HG02943 (cell line): ENCODE data around the gene SARNP.
"Not testable (repeated sequence)": the region's sequence is repeated elsewhere in the genome, so short reads cannot be mapped to it uniquely, and the experiment has no call there.

Source experiments
- ATAC-seq: cut with Tn5 transposase; IDR thresholded peaks from one replicate; pipeline ENCODE4 v1.9.1; 2021; ENCODE audit warnings: mild to moderate bottlenecking, low read depth, moderate library complexity; ENCODE audit not compliant: unreplicated experiment

The SARNP gene

DNA sequence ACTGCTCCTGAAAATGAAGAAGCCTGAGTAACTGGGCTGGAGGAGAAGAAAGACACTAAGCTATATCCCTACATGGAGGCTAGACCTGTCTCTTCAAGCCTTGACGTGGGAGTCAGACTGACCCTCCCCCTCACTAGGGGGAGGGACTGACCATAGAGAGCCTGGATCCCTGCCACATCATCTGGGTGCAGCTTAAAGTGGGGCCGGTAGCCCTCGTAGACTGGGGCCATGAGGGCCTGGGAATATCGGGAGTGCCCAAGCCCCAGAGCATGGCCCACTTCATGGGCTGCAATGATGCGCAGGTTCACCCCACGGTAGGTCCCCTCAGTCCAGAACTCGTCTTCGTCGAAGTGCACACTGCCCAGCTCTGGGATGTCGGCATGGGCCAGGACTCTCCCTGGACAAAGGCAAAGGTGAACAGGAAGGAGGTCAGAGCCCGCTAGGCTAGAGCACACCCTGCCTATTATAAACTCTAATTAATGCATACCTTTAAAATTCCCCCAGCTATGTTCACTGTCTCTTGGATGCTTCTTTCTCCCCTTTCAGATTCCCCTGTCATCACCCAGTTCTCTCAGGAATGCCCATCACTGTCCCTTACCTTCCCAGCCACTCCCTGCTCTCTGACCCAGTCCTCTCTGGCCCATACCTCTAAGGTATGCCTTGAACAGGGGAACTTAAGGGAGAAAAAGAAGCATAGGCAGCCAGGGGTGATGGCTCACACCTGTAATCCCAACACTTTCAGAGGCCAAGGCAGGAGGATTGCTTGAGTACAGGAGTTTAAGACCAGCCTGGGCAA is 22.0 kb upstream of the SARNP start:
- ATAC-seq, result no peak

DNA sequence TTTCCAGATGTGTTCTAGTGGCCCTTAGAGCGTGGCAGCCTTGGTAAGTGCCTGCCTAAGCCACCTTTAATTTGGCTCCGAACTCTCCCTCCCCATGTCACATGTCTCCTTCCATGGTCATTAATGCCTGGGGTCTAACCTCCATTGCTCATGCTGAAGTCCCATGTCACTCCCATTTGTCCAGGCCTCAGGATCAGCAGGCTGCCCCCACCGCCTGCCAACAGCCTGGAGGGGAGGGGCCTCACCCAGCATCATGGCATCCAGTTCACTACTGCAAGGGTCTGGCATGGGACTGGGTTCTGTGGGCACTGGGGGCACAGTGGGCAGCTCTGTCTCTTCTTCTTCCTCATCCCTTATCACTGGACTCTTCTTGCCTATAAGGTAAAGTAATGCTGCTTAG is 20.8 kb upstream of the SARNP start:
- ATAC-seq, result no peak

DNA sequence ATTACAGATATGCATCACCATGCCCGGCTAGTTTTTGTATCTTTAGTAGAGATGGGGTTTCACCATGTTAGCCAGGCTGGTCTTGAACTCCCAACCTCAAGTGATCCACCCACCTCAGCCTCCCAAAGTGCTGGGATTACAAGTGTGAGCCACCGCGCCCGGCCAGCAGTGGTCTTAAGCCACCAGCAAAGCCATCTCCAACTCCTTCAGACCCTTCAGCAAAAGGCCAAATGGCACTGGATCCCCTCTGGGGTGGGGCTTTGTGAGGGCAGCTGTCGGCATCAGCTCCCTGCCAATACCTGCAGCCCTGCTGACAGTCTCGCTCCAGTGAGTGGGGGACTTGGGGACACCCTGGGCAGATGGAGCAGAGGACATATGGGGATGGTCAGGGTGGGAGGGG is 16.9 kb upstream of the SARNP start:
- not testable (repeated sequence) for ATAC-seq

DNA sequence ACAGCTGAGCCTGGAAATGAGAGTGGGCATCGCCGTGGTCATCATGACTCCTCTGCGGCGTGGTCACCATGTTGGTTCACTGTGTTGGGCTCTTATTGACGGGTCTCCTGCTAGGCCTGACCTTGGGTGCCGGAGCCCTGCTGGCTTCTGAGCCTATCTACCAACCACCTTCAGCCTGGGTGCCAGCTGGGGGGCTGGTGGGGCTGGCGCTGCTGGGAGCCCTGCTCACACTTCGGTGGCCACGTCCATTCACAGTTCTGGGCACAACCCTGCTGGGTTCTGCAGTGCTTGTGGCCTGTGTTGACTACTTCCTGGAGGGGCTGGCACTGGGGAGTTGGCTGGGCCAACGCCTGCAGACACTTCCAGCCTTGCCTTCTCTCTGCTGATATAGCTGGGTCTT is 15.5 kb upstream of the SARNP start:
- ATAC-seq, result no peak

DNA sequence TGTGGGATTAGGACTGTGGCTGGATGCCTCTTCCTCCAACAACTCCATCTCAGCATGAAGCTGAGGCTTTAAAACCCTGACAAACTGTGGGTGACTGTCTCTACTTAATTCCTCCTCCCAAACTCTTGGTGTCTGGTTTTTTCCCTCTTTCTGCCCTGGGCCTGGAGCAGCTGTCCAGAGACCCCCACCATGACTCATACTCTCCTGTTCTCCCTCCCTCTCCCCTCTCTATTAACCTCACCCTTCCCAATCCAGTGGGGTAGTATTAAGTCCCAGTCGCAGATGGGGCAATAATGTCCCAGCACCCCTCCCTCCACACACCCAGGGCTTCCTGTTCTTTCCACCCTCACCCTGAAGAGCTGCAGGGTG is 13.9 kb upstream of the SARNP start:
- no peak for ATAC-seq

DNA sequence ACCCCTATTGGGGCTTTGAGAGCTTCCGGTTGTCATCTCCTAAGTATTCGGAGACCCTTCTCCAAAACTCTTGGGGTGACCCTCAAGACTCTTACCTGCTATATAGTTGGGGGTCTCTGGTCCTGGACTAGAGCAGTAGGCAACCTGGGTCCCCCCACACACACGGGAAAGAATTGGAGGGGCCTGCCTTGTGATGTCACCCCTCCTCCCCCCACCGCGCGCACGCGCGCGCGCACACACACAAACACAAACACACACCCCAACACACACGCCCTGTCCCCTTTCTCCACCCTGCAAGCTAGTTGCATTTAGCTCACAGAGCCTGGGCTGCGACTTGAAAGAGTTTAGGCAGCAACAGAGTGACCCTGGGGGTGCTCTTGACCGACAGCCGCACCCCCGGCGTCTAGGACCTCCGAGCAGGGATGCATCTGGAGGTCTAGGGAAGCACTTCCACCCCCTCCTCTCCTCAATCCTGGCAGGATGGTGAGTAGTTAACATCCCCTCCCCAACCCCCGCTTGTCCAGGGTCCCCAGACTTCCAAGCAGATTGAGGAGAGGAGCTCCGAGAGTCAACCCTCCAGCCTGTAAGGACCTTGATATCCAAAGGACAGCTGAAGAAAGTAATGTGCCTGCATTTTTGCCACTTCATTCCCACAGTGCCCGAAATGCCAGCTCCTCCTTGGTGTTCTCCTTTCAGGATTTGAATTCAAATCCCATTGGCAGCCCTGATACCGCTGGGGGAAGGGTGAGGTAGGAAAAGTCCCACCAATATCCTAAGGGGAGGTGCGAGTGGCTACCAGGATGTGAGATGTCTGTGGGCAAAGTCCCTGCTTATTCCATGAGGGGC is 13.3 kb upstream of the SARNP start:
- ATAC-seq, result no peak

DNA sequence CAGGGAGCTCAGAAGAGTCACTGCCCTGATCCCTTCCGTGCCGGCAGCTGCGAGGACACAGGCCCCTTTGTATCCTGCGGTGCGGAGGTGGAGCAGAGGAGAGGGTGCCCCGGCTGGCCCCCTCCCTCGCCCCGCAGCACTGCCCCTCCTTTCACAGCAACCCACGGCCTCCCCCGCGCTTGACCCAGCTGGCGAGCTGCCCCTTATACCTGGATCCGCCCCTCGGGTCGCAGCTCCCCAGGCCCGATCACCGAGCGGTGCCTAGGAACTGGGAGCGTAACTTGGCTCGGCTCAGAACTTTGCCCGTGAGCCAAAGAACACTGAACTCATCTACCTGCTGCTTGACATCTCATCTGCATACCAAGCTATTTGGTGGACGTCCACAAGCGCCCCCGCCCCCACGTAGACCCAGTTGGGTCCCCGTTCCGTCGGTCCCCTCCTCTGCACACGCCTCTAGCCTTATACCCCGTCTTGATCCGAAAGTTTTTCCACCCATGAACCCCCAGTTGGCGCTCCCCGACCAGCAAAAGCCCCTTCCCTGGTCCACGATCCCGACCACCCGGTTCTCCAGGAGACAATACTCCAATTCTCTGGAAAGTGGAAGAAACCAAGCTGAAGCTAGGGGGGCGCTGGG is 12.6 kb upstream of the SARNP start:
- peak; percentile 31 for ATAC-seq

DNA sequence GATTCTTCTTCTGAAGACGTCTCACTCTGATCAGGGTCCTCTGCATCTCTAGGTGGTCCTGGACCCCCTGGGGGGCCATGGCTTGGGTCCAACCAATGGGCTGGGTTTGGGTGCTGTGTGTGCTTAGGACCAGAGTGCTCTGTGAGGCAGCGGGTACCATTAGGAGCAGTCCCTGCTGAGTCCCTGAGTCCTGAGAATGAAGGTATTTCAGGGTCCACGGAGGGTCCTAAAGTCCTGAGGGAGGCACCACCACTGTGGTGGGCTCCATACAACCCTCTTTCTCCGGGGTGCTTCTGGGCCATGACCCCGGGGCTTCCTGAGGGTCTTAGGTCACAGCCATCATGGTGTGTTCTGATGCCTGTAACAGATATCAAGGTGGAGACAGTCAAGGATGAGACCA is 10.8 kb upstream of the SARNP start:
- ATAC-seq, result no peak

DNA sequence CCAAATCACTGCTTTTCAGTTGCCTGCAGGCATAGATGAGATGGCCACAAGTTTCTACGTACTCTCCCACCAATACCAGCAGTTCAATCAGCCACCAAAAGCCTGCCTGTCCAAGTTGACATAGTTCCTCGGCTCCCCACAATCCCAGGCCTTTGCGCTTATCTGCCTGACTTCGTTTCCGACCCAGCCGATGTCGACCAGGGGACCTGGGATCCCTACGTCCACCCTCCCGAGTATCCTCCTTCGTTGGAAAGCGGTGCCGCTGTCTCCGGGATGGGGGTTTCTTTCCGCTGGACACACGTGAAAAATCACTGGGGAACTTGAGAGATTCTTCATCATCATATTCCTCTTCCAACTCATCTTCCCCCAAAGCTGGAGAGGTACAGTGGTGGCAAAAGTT is 10.3 kb upstream of the SARNP start:
- no peak for ATAC-seq

DNA sequence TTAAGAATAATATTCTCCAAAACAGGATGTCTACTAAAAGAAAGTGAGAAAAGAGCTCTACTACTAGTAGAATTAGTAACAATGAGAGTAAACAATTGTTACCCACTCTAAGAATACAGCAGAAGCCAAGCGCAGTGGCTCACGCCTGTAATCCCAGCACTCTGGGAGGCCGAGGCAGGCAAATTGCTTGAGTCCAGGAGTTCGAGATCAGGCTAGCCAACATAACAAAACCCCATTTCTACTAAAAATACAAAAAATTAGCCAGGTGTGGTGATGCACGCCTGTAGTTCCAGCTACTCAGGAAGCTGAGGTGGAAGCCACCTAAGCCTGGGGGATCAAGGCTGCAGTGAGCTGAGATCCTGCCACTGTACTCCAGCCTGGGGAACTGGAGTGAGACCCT is 7.2 kb upstream of the SARNP start:
- ATAC-seq, result no peak

DNA sequence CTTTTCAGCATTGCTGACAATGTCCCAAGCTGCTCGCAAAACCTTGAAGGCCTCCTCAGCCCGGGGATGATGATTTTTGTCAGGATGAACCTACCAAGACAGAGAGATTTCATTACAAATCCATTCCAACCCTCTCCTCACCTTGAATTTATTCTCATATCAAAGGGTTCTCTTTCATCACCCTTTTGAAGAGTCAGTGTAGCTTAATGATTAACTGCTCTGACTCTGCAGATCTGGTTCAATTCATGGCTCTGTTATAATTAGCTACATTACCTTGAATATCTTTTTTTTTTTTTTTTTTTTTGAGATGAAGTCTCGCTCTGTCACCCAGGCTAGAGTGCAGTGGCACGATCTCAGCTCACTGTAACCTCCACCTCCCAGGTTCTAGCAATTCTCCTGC is 5.9 kb upstream of the SARNP start:
- no peak for ATAC-seq

DNA sequence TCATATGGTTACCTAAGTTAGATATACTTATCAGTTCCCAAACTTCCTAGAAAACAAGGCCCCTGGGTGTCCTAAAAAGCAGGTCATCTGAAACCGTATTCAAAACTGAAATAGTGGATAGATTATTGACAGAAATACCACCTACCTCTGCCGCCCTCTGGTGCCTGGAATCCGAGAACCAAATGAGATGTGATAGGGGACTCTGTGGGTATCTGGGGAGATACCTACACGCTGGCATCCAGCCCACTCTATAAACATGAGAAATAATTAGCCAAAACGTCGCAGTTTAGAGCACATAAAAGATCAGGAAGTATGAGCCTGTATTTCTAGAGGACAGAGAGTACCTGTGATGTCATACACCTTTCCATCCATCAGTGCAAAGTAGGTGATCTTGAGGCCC is 4.7 kb upstream of the SARNP start:
- no peak for ATAC-seq

DNA sequence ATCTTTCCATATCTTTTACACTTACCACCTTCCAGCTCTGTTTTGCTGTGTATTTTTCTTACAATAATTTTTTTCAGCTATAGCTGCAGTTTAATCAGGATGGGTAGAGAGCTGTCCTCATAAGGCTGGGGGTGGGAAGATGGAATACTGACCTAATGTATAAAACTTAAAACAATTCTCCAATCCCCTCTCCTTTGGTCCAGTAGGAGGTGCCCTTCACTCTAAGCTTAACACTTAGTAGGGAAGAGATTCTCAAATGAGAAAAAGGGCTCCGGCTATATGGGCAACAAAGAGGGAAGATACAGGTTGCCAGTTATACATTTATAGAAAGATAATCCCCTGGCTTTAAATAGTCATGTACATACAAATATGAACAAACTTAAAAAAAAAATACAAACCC is 3.2 kb upstream of the SARNP start:
- no peak for ATAC-seq

DNA sequence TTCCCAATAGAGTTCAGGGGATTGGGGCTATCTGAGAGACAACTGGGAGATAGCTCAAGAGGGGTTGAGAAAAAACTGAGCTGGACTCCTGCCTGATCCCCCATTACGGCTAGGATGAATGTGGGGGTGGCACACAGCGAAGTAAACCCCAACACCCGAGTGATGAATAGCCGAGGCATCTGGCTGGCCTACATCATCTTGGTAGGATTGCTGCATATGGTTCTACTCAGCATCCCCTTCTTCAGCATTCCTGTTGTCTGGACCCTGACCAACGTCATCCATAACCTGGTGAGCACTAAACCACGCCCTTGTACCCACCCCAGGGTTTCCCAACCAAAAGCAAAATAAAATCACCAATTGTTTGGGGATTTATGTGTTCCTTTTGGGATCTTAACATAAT is 1.4 kb upstream of the SARNP start:
- ATAC-seq, result no peak

DNA sequence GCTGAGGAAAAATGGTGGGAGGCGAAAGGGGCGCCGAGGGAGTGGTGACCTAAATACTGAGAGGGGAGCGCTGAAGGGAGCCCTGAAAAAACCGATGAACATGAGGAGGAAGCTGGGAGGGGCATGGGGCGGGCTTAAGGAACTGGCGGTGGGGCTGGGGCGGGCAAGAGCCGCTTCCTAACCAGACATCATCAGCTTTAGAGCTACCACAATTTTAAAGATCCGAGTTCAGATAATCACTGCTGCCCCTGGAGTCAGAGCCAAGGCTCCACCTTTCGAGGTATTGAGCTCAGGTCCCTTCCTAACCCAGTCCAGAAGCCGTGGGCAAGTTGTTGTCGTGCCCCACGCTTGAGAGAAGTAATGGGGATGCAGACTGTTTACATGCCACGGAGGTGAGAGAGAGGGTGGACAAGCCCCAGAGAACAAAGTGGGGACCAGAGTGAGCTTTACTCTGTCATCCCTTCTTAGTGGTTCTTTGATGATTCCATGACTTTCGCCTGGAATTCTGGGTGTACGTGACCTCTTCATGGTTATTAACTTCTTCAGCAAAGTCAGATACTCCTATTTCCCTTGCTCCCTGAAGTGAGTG is 710 bp upstream of the SARNP start:
- peak; percentile 25 for ATAC-seq

DNA sequence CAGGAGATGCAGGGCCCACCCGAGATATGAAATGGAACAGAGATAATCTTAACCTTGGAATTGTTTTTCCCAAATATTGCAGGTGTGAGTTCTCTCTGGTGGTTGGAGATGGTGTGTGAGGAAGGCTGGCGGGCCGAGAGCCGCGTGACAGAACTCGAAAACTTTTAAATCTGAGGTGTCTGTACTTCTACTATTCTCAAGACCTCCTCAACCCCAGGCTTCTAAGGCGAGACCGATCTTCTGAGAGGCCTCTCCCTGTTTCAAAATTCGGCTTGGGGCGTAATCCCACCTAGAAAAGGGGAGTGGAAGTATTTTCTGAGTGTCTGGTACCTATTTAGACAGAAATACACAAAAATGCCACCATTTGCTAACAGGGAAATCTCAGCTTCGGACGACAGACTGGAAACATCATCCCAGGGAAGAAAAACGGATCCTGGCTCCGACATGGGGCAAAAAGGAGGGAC is 611 bp downstream of the SARNP start:
- no peak for ATAC-seq

DNA sequence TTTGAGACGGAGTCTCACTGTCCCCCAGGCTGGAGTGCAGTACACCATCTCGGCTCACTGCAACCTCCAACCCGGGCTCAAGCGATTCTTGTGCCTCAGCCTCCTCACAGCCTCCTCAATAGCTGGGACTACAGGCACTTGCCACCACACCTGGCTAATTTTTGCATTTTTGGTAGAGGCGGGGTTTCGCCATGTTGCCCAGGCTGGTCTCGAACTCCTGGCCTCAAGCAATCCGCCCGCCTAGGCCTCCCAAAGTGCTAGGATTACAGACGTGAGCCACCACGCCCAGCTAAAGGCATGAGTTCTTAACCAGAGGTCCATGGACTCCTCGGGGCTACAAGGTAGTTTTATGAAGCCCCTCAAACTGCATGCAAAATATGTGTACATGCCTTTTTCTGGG is 2.1 kb downstream of the SARNP start:
- ATAC-seq, result no peak

DNA sequence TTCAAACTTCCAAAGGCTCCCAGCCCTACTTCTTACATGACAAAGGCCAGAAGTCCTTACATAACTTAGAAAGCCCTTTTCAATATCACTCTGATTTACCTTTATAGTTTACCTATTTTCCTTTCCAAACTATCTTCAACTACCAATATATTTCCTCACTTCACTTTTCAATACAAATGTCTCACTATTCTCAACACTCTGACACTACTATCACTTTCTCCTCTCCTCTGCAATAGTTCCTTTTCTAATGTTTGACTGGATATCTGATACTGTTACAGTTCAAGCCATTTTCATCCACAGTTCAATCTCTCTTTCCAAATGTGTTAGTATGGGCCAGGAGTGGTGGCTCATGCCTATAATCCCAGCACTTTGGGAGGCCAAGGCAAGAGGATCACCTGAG is 3.3 kb downstream of the SARNP start:
- no peak for ATAC-seq

DNA sequence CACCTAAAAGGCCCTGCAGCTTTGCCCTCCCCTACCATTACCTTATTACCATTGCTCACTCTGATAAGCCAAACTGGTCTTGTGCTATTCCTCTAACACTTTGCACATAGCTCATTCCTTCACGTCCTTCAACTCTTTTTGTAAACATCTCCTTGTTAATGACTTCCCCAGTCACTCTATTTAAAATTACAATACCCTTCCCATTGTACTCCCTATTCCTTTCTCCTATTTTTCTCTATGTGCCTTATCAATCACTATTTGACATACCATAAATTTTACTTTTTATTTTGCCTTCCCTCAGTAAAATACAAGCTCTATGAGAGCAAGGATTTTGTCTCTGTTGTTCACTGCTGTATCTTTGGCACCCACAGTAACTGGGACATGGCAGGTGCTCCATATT is 5.4 kb downstream of the SARNP start:
- ATAC-seq, result no peak

DNA sequence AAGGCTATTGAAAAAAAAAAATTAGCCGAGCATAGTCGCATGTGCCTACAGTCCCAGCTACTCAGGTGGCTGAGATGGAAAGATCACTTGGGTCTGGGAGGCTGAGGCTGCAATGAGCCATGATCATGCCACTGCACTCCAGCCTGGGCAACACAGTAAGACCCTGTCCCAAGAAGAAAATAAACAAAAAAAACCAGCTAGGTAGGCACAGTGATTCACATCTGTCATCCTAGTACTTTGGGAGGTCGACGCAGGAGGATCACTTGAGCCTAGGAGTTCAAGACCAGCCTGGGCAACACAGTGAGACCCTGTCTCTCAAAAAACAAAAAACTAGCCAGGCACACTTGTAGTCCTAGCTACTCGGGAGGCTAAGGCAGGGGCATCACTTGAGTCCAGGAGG is 8.2 kb downstream of the SARNP start:
- no peak for ATAC-seq

DNA sequence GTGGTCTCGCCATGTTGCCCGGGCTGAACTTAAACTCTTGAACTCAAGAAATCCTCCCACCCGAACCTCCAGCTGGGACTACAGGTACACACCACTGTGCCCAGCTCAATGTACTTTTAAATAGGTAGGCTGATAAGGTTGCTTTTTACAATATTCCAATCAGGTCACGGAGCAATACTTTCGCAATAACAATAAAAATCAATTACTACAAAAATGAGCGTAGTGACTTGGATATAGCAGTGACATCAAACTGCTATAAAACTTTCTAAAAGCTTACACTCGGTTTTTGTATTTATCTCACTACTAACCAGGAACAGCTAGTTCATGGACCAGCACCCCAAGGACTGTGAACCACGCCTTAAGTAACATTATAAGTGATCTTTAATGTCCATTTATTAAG is 10.5 kb downstream of the SARNP start:
- ATAC-seq, result no peak
